HG03108 (cell line): ENCODE results near the gene TMED8.
"Not testable (repeated sequence)": the region's sequence is repeated elsewhere in the genome, so short reads cannot be mapped to it uniquely, and the experiment has no call there.

ENCODE experiments used
- ATAC-seq: cut with Tn5 transposase; IDR thresholded peaks from one replicate; pipeline ENCODE4 v1.9.1; 2021; ENCODE audit warnings: moderate library complexity; ENCODE audit not compliant: unreplicated experiment

TMED8 gene

DNA sequence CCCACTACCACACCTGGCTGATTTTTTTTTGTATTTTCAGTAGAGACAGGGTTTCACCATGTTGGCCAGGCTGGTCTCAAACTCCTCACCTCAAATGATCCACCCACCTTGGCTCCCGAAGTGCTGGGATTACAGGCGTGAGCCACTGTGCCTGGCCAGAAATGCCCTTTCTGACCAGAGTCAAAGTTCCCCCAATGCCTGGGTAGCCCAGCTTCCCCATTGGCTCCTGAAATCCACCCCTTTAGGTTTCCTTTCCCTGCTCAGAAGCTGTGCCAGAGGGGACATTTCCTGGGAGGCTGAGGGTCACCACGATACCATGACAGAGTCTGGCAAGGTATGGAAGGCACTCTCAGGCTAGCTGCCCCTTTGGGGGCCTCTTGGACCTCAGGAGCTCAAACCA, 52.6 kb downstream of the TMED8 start:
- ATAC-seq: no peak

GRCh38 chr14:77323571-77323970, 53.3 kb downstream of the TMED8 start:
- no peak for ATAC-seq

- ATAC-seq: no peak
Observed at GRCh38 chr14:77322951-77323350, 53.9 kb downstream of the TMED8 start.

- ATAC-seq: no peak
Observed at GRCh38 chr14:77322250-77322902, 54.5 kb downstream of the TMED8 start.

GRCh38 chr14:77320238-77320935, 56.5 kb downstream of the TMED8 start, which contains the start of gene POMT2:
Gene POMT2, minus strand, starts transcription at chr14:77320883. Its CDS starts 202 bp downstream, at chr14:77320681.
- ATAC-seq: peak; percentile 64

DNA sequence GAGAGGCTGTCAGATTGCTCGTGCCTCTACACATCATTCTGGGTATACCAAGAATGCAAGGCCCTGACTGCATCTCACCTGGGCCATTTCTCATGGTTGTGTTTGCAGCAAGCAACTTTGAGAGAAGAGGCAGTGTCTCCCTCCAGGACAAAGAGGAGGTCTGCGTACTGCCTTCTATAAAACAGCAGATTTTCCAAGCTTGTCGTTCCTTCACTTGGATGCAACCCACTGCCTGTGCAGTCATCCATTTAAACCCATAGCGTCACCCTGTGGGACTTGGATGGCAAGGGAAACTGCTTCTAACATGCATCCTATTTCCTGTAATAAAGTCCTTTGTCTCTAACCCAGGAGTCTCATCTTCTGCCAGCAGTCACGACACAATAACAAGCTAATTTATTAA, 57.5 kb downstream of the TMED8 start:
- no peak for ATAC-seq

- ATAC-seq: not testable (repeated sequence)
Observed at GRCh38 chr14:77318756-77319155, 58.1 kb downstream of the TMED8 start.

GRCh38 chr14:77318006-77318553, 58.8 kb downstream of the TMED8 start:
- ATAC-seq: no peak

GRCh38 chr14:77316872-77317301, 60.0 kb downstream of the TMED8 start:
- ATAC-seq: no peak

DNA sequence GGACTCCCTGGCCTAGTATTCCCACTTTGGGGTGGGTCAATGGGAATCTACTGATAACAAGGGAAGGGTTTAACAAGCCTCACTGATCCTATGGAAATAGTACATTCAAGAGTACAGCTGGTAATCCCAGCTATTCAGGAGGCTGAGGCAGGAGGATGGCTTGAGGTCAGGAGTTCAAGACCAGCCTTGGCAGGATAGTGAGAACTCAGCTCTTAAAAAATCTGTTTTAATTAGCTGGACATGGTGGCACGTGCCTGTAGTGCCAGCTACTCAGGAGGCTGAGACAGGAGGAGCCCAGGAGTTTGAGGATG, 60.7 kb downstream of the TMED8 start:
- no peak for ATAC-seq

GRCh38 chr14:77314539-77315457, 62.1 kb downstream of the TMED8 start:
- ATAC-seq: no peak

- no peak for ATAC-seq
Observed at GRCh38 chr14:77314043-77314442, 62.9 kb downstream of the TMED8 start.

DNA sequence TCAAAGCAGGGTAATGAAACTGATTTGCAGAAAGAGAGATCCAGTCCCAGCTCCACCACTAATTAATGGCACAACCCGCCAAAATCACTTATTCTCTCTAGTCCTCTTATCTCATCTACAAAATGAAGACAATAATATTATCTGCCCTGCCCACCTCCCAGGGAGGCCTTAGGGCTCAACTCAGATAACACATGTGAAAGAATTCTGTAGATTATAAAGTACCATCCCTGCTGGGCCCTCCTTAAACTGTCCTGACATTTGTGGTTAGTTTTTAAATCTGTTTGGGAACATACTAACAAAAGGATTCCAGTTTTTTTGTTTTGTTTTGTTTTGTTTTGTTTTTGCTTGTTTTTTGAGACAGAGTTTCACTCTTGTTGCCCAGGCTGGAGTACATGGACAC, 63.5 kb downstream of the TMED8 start:
- no peak for ATAC-seq

DNA sequence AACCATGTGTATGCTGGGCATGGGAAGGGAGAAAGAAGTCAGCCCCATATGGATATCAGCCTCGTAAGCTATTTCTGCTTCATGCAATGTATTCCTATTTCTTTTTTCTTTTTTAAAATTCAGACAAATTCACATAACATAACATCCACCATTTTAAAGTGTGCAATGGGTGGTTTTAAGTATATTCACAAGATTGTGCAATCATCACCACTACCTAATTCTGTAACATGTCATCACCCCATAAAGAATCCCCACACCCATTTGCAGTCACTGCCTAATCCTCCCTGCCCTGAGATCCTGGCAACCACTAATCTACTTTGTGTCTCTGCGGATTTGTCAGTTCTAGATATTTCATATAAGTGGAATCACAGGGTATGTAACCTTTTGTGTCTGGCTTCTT, 65.7 kb downstream of the TMED8 start:
- no peak for ATAC-seq

DNA sequence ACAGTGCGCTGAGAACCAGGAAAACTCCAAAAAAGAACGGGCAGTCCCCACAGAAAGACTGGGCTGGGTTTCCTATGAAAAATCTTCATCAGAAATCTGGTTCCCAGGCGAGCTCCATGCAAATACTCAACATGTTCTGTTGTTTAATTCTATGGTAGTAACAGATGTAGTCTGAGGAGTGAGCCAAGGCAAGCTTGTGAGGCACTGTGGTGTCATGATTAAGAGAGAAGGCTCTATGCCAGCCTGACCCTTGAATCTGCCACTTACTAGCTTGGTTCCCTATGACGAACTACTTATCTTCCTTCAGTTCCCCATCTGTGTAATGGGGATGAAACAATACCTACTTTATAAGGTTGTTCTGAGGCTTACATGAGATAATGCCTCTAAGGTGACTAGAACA, 66.9 kb downstream of the TMED8 start:
- no peak for ATAC-seq

DNA sequence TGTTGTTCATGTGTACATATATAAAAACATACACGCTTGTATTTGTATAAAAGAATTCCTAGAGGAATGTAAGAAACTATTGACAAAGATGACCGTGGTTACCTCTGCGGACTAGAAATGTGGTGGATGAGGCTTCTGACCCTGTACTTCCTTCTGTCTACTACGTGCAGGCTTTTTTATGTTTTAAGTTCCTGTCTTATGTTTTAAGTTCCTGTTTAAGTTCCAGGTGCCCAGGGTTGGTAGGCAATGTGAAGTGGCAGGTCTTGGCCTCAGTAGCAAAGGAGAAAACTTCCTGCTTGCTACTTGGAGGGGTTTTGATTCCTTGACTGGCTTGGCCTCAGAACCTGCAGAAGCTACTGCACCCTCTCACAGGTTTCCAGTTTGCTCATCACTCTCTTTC, 67.8 kb downstream of the TMED8 start:
- ATAC-seq: no peak

GRCh38 chr14:77306851-77307496, 69.9 kb downstream of the TMED8 start:
- no peak for ATAC-seq

DNA sequence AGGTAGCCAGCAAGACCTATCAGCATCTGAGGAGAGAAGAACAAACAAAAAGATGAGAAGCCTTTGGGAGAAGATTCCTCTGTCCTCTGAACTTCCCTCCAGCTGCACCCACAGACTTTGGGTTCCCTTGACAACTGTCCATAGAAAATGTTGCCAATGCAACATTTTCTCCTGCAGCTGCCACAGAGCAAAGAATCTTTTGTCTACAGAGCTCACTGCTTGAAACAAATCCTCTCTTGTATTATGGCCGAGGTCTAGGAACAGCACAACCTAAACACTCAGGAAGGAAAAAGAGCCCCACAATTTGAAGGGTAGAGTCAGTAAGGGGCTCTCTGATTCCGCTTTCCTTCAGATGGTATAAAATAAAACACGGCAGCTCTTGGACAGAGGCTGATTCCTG, 70.5 kb downstream of the TMED8 start:
- ATAC-seq: no peak

GRCh38 chr14:77305696-77306095, 71.2 kb downstream of the TMED8 start:
- no peak for ATAC-seq

GRCh38 chr14:77303417-77304156, 73.3 kb downstream of the TMED8 start:
- no peak for ATAC-seq
